OCI-LY7 (cell line): ENCODE data around the gene IL1RL2. TPM values are rescaled to one million over a fixed set of nuclear protein-coding genes. Genes with fewer than 3 reads are reported as not detected.

Source experiments
- BruUV-seq: library from RNA; stranded (reverse); fragments of 400-500 nt; replicated peaks from 2 replicates; lab custom pipeline; 2021; lab: Mats Ljungman, UMichigan
- CTCF ChIA-PET: fragments of 300-600 bp; sonication (Branson Sonifier 250); formaldehyde crosslinking; loops from one replicate; lab custom pipeline; 2022; ENCODE audit warnings: antibody characterized with exemption; ENCODE audit not compliant: unreplicated experiment; lab: Charles Lee
- POLR2A ChIA-PET: fragments of 300-600 bp; sonication (Branson Sonifier 250); formaldehyde crosslinking; loops from one replicate; lab custom pipeline; 2022; ENCODE audit warnings: antibody characterized with exemption; lab: Charles Lee
- DNase-seq: peaks from one replicate; pipeline ENCODE4 v3.0.0-alpha.2; 2015; ENCODE audit warnings: low spot score
- H2AFZ ChIP-seq: fragments of 200-600 bp; sonication (generic), shearing (Covaris generic); 2 replicates; pipeline ENCODE4 v1.6.1; 2014; ENCODE audit warnings: mild to moderate bottlenecking, antibody characterized with exemption, low read length, moderate library complexity
- H3K27ac ChIP-seq: fragments of 200-600 bp; sonication (generic); 2 replicates; pipeline ENCODE4 v1.5.1; 2014; ENCODE audit warnings: mixed run types, low read depth, mild to moderate bottlenecking, moderate library complexity, low read length, inconsistent platforms; ENCODE audit not compliant: poor library complexity, severe bottlenecking
- H3K36me3 ChIP-seq: fragments of 200-600 bp; sonication (generic); 2 replicates; pipeline ENCODE4 v1.6.1; 2014; ENCODE audit warnings: mild to moderate bottlenecking, antibody characterized with exemption, low read length, moderate library complexity, mixed read lengths; ENCODE audit not compliant: insufficient read depth
- H3K4me1 ChIP-seq: fragments of 200-600 bp; sonication (generic); 2 replicates; pipeline ENCODE4 v1.5.1; 2014; ENCODE audit warnings: mild to moderate bottlenecking, low read length; ENCODE audit not compliant: insufficient read depth, poor library complexity, severe bottlenecking
- H3K4me2 ChIP-seq: fragments of 200-600 bp; sonication (generic); 2 replicates; pipeline ENCODE4 v1.6.1; 2014; ENCODE audit warnings: mild to moderate bottlenecking, low read length
- H3K4me3 ChIP-seq: fragments of 200-600 bp; sonication (generic); 2 replicates; pipeline ENCODE4 v1.5.1; 2014; ENCODE audit warnings: mild to moderate bottlenecking, low read depth, low read length; ENCODE audit not compliant: poor library complexity, severe bottlenecking
- H3K79me2 ChIP-seq: fragments of 200-600 bp; sonication (generic); 2 replicates; pipeline ENCODE4 v1.6.1; 2016; ENCODE audit warnings: low read depth, mild to moderate bottlenecking, low read length, moderate library complexity, mixed read lengths; ENCODE audit not compliant: insufficient read depth
- H3K9me2 ChIP-seq: fragments of 200-600 bp; sonication (generic); 2 replicates; pipeline ENCODE4 v1.6.1; 2016; ENCODE audit warnings: mild to moderate bottlenecking, low read length, mixed read lengths; ENCODE audit not compliant: insufficient read depth
- H3K9me3 ChIP-seq: fragments of 200-600 bp; sonication (generic); 2 replicates; pipeline ENCODE4 v1.6.1; 2014; ENCODE audit warnings: mild to moderate bottlenecking, mixed run types, low read length, mixed read lengths
- H4K20me1 ChIP-seq: fragments of 200-600 bp; sonication (generic); 2 replicates; pipeline ENCODE4 v1.6.1; 2014; ENCODE audit warnings: mild to moderate bottlenecking, antibody characterized with exemption, low read length, moderate library complexity, mixed read lengths; ENCODE audit not compliant: insufficient read depth
- EZH2phosphoT487 ChIP-seq: fragments of 200-600 bp; sonication (generic); IDR thresholded peaks from 2 replicates; pipeline ENCODE4 v1.6.1; 2018; ENCODE audit warnings: low read depth, borderline replicate concordance, mild to moderate bottlenecking, mixed run types, antibody characterized with exemption, low read length, moderate library complexity, mixed read lengths
- intact Hi-C: fragments of 100-400 bp; cut with micrococcal nuclease; formaldehyde crosslinking; loops from one replicate; pipeline ENCODE4 v1.10.0; 2022; ENCODE audit not compliant: unreplicated experiment
- total RNA-seq, 2 experiments: library from RNA; depleted of rRNA in 1 of 2; stranded (reverse); fragments of >200 nt in 1 of 2; shearing (Covaris generic) in 1 of 2; gene quantifications; 2 replicates each; pipeline ENCODE4 v1.2.3, GENCODE V29; 2014 to 2022
- TF ChIP-seq, protein P1 (sequence below): fragments of 200-600 bp; sonication (generic); conservative IDR thresholded peaks from 2 replicates; pipeline ENCODE4 v1.5.1; 2014; ENCODE audit warnings: mild to moderate bottlenecking, antibody characterized with exemption, low read length, moderate library complexity, mixed read lengths

Gene IL1RL2
- total RNA-seq, 2 experiments from 2014 or later = not detected

DNA sequence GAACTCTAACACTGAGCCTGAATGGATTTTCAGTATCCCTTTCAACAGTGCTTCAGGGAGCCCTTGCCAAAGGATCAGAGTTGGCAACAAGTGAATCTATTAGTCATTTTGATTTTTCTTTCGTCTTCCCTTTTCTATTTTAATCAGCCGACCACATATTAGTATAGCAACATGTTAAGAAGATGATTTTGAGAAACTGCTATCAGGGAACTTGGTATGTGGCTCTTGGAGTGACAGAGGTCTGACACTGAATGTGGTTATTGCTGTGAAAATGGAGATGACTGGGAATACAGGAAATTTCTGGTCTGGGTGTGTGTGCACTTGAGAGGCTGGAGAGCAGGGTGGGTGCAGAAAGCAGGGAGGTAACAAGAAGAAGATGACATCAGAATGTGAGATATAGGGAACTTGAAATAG is 95.9 kb downstream of the IL1RL2 start:
- H4K20me1 ChIP-seq = no peaks in the 10 kb centered on the region
- H3K79me2 ChIP-seq = no peaks in the 10 kb centered on the region
- H3K27ac ChIP-seq = no peak overlapping the region
- CTCF ChIA-PET = no interaction called here
- H3K4me3 ChIP-seq = no peak overlapping the region
- H3K9me2 ChIP-seq = no peaks in the 10 kb centered on the region
- intact Hi-C loops = no loop called here
- H3K9me3 ChIP-seq = no peaks in the 10 kb centered on the region
- TF ChIP-seq EZH2phosphoT487 = no peak
- TF ChIP-seq, protein P1, sequence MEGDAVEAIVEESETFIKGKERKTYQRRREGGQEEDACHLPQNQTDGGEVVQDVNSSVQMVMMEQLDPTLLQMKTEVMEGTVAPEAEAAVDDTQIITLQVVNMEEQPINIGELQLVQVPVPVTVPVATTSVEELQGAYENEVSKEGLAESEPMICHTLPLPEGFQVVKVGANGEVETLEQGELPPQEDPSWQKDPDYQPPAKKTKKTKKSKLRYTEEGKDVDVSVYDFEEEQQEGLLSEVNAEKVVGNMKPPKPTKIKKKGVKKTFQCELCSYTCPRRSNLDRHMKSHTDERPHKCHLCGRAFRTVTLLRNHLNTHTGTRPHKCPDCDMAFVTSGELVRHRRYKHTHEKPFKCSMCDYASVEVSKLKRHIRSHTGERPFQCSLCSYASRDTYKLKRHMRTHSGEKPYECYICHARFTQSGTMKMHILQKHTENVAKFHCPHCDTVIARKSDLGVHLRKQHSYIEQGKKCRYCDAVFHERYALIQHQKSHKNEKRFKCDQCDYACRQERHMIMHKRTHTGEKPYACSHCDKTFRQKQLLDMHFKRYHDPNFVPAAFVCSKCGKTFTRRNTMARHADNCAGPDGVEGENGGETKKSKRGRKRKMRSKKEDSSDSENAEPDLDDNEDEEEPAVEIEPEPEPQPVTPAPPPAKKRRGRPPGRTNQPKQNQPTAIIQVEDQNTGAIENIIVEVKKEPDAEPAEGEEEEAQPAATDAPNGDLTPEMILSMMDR = no peak
- H3K4me1 ChIP-seq = no peaks in the 10 kb centered on the region
- H3K36me3 ChIP-seq = no peaks in the 10 kb centered on the region
- DNase-seq = no peak
- no TSS peak for BruUV-seq
- no peak overlapping the region for H2AFZ ChIP-seq
- POLR2A ChIA-PET = no interaction called here
- no peak overlapping the region for H3K4me2 ChIP-seq

DNA sequence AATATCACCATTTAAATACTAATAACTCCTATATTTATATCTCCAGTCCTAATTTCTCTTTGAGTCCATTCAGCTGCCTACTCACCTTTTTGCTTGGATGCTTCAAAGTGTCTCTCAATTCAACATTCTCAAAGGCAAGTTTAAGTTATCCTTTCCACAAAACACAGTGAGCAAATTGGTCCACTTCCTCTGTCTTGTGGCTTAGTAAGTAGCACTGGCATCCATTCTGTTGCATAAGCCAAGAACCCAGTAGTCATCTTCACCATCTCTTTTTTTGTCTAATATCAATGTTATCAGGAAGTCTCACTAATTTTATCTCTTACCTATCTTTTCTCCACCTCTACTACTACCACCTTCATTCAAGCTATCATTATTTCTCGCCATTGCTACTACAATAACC is 97.2 kb downstream of the IL1RL2 start:
- TF ChIP-seq EZH2phosphoT487 = no peak
- TF ChIP-seq, protein P1 = no peak
- Histone ChIP-seq H3K9me2 (no peaks in the 10 kb centered on the region), H4K20me1 (no peaks in the 10 kb centered on the region), H3K4me2 (no peak overlapping the region), H3K9me3 (no peaks in the 10 kb centered on the region), H3K36me3 (no peaks in the 10 kb centered on the region), H3K79me2 (no peaks in the 10 kb centered on the region), H3K27ac (no peak overlapping the region), H3K4me3 (no peak overlapping the region), H3K4me1 (no peaks in the 10 kb centered on the region), H2AFZ (no peak overlapping the region)
- DNase-seq = no peak
- ChIA-PET POLR2A (no interaction called here), CTCF (no interaction called here)
- BruUV-seq = no TSS peak
- intact Hi-C loops = no loop called here

DNA sequence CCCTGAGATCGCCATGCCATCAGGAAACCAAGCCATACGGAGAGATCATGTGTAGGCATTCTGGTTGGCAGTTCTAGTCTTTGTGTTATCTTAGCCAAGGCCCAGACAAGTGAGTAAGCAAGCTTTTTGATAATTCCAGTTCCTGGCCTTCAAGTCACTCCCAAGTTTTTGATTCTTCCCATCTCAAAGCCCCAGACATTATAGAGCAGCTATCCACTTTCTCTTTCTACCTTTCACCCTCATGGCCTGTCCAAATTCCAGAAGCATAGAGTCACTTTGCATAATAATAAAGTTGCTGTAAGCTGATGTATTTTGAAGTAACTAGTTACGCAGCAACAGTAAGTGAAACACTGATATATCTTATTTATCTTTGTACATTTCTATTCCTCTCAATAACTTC is 97.8 kb downstream of the IL1RL2 start:
- BruUV-seq = no TSS peak
- no peak for DNase-seq

More for the DNA sequence above, 97.8 kb downstream of the IL1RL2 start:
- TF ChIP-seq EZH2phosphoT487 = no peak
- TF ChIP-seq, protein P1 = no peak
- no peaks in the 10 kb centered on the region for H3K9me2 ChIP-seq
- H3K4me3 ChIP-seq = no peak overlapping the region
- no peak overlapping the region for H3K4me2 ChIP-seq
- no peak overlapping the region for H2AFZ ChIP-seq
- no peaks in the 10 kb centered on the region for H3K4me1 ChIP-seq
- intact Hi-C loops = no loop called here
- no peaks in the 10 kb centered on the region for H3K9me3 ChIP-seq
- no peak overlapping the region for H3K27ac ChIP-seq
- H4K20me1 ChIP-seq = no peaks in the 10 kb centered on the region
- CTCF ChIA-PET = no interaction called here
- no peaks in the 10 kb centered on the region for H3K79me2 ChIP-seq
- POLR2A ChIA-PET = no interaction called here
- H3K36me3 ChIP-seq = no peaks in the 10 kb centered on the region
